Stimulated activated CD8-positive, alpha-beta memory T cell treated with anti-CD3 and anti-CD28 coated beads, Interleukin-15, amount 100 ng/mL, for 24 hours (primary cell): ENCODE results near the gene CAPN10.

Experiments
- DNase-seq: peaks from one replicate; pipeline ENCODE4 v3.0.0-alpha.2; 2020; ENCODE audit warnings: low read depth

Gene CAPN10

GRCh38 chr2:240563951-240564560 is 22.5 kb upstream of the CAPN10 start:
- no peak for DNase-seq

GRCh38 chr2:240564561-240565332 is 21.8 kb upstream of the CAPN10 start:
- no peak for DNase-seq

GRCh38 chr2:240565333-240566202 is 21.0 kb upstream of the CAPN10 start:
- DNase-seq = peak; percentile 65

GRCh38 chr2:240566203-240567136 is 20.1 kb upstream of the CAPN10 start:
- DNase-seq = peak; percentile 85

- no peak for DNase-seq
Measured at GRCh38 chr2:240567137-240567871, 19.2 kb upstream of the CAPN10 start.

GRCh38 chr2:240567872-240568677 is 18.5 kb upstream of the CAPN10 start, which contains the start of gene RNPEPL1:
Gene RNPEPL1, plus strand, starts transcription at chr2:240568484. Its CDS starts 103 bp downstream, at chr2:240568587.
- DNase-seq = no peak

- DNase-seq = no peak
Measured at GRCh38 chr2:240568678-240569522, 17.6 kb upstream of the CAPN10 start.

GRCh38 chr2:240569523-240569997 is 17.0 kb upstream of the CAPN10 start:
- no peak for DNase-seq

- DNase-seq = no peak
Measured at GRCh38 chr2:240569998-240570530, 16.5 kb upstream of the CAPN10 start.

- DNase-seq = no peak
Measured at GRCh38 chr2:240570531-240571313, 15.8 kb upstream of the CAPN10 start.

- no peak for DNase-seq
Measured at GRCh38 chr2:240571314-240571973, 15.1 kb upstream of the CAPN10 start.

GRCh38 chr2:240572141-240573031 is 14.1 kb upstream of the CAPN10 start:
- no peak for DNase-seq

GRCh38 chr2:240573071-240573515 is 13.4 kb upstream of the CAPN10 start:
- no peak for DNase-seq

- DNase-seq = no peak
Measured at GRCh38 chr2:240573516-240574385, 12.8 kb upstream of the CAPN10 start.
